Measurements from ENCODE around the gene VRK3.

The VRK3 gene

GRCh38 chr19:49954092-49954829 lies 70.9 kb downstream of the VRK3 start:
- no peak overlapping the region for H3K4me3 ChIP-seq (ENCODE audit: low read depth, low read length)
- DNase-seq (ENCODE audit: low read depth): no peak
- in situ Hi-C loops (cut with HindIII; ENCODE audit: low sequenced_read_pairs): no loop called here
- no peak for TF ChIP-seq CTCF (IDR thresholded peaks at IDR 0.05; ENCODE audit: low read depth, low read length, missing control alignments)

GRCh38 chr19:49953416-49953815 lies 71.8 kb downstream of the VRK3 start:
- in situ Hi-C loops (cut with HindIII; ENCODE audit: low sequenced_read_pairs): no loop called here
- DNase-seq (ENCODE audit: low read depth): no peak
- no peak for TF ChIP-seq CTCF (IDR thresholded peaks at IDR 0.05; ENCODE audit: low read depth, low read length, missing control alignments)
- H3K4me3 ChIP-seq (ENCODE audit: low read depth, low read length): no peak overlapping the region

- no peak for DNase-seq (ENCODE audit: low read depth)
- no peak for TF ChIP-seq CTCF (IDR thresholded peaks at IDR 0.05; ENCODE audit: low read depth, low read length, missing control alignments)
- in situ Hi-C loops (cut with HindIII; ENCODE audit: low sequenced_read_pairs): no loop called here
- H3K4me3 ChIP-seq (ENCODE audit: low read depth, low read length): no peak overlapping the region
Observed at GRCh38 chr19:49952906-49953305, 72.3 kb downstream of the VRK3 start.

GRCh38 chr19:49952479-49952836 lies 72.7 kb downstream of the VRK3 start:
- DNase-seq (ENCODE audit: low read depth): no peak
- TF ChIP-seq CTCF (IDR thresholded peaks at IDR 0.05; ENCODE audit: low read depth, low read length, missing control alignments): no peak
- in situ Hi-C loops (cut with HindIII; ENCODE audit: low sequenced_read_pairs): no loop called here
- H3K4me3 ChIP-seq (ENCODE audit: low read depth, low read length): no peak overlapping the region

- DNase-seq (ENCODE audit: low read depth): no peak
- no peak overlapping the region for H3K4me3 ChIP-seq (ENCODE audit: low read depth, low read length)
- TF ChIP-seq CTCF (IDR thresholded peaks at IDR 0.05; ENCODE audit: low read depth, low read length, missing control alignments): no peak
- in situ Hi-C loops (cut with HindIII; ENCODE audit: low sequenced_read_pairs): no loop called here
Observed at GRCh38 chr19:49951806-49952478, 73.2 kb downstream of the VRK3 start.

GRCh38 chr19:49950956-49951526 lies 74.1 kb downstream of the VRK3 start:
- H3K4me3 ChIP-seq (ENCODE audit: low read depth, low read length): no peak overlapping the region
- TF ChIP-seq CTCF (IDR thresholded peaks at IDR 0.05; ENCODE audit: low read depth, low read length, missing control alignments): no peak
- no peak for DNase-seq (ENCODE audit: low read depth)
- in situ Hi-C loops (cut with HindIII; ENCODE audit: low sequenced_read_pairs): no loop called here
